Measurements from ENCODE around the gene PITPNC1. TPM values are rescaled to one million over a fixed set of nuclear protein-coding genes. Genes with fewer than 3 reads are reported as not detected.
"Not testable (repeated sequence)": the region's sequence is repeated elsewhere in the genome, so short reads cannot be mapped to it uniquely, and the experiment has no call there.

PITPNC1 gene
- 10 to 100 TPM in 4 of 6 donors, 1 to 10 TPM in 2; 8.5 to 23.3 (median 13.7) TPM for total RNA-seq

GRCh38 chr17:67376737-67377487 lies at the start of gene PITPNC1:
TSS of gene PITPNC1 (plus strand) at chr17:67377281.
- WGBS, 2 donors = 1 to 3% methylated on average over 17 to 18 of the region's 56 CpGs
- Histone ChIP-seq H3K4me3 (peak within 1 kb of the TSS; percentile 64 to 82 (median 76)), H3K36me3 (no peaks in the 10 kb centered on the region), H3K4me1 (peaks cover 10 to 23% (median 19%) of the 10 kb centered on the region in 4 donors), H3K27ac (peak within 1 kb of the TSS; percentile 90 to 97 (median 94)), H3K9me3 (no peaks in the 10 kb centered on the region), H3K27me3 (no peaks in the 10 kb centered on the region)
- peak; percentile 88 to 97 for DNase-seq
- peak; percentile 88 to 92 for ATAC-seq (ENCODE audit: low FRiP score in 2 of 2)
- TF ChIP-seq EP300 (IDR thresholded peaks at IDR 0.05) = no peak
- peak in 3 of 4 donors; percentile 51 to 91 (median 73) for TF ChIP-seq POLR2A (IDR thresholded peaks at IDR 0.05)
- TF ChIP-seq CTCF (IDR thresholded peaks at IDR 0.05) = peak in 3 of 6 experiments; percentile 16 to 41 (median 28)
- TF ChIP-seq POLR2AphosphoS5 (IDR thresholded peaks at IDR 0.05) = peak; percentile 33 to 84

DNA sequence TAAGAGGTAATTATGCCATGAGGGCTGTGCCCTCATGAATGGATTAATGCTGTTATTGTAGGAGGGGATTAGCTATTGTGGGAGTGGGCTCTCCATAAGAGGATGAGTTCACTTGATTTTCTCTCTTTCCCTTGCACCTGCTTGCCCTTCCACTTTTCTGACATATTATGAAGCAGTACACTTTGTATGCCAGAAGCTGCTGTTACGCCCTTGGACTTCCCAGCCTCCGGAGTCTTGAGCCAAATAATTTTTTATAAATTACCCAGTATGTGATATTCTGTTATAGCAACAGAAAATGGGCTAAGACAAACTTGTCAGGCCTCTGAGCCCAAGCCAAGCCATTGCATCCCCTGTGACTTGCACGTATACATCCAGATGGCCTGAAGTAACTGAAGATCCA lies 49.1 kb upstream of the PITPNC1 start:
- no peak for TF ChIP-seq CTCF (IDR thresholded peaks at IDR 0.05)
- TF ChIP-seq POLR2AphosphoS5 (IDR thresholded peaks at IDR 0.05) = no peak
- TF ChIP-seq POLR2A (IDR thresholded peaks at IDR 0.05) = no peak
- no peak for TF ChIP-seq EP300 (IDR thresholded peaks at IDR 0.05)

GRCh38 chr17:67331381-67332161 lies 45.5 kb upstream of the PITPNC1 start:
- not testable (repeated sequence) for DNase-seq; H3K27ac ChIP-seq; H3K4me1 ChIP-seq; H3K27me3 ChIP-seq; H3K36me3 ChIP-seq; ATAC-seq (ENCODE audit: low FRiP score in 2 of 2); H3K4me3 ChIP-seq; H3K9me3 ChIP-seq
- 90 to 96% methylated on average over 5 to 8 of the region's 8 CpGs for WGBS, 2 donors

More for the DNA sequence above, 49.1 kb upstream of the PITPNC1 start:
- ATAC-seq (ENCODE audit: low FRiP score in 2 of 2) (no peak), DNase-seq (no peak)
- no peak overlapping the region for H3K27ac ChIP-seq
- H3K36me3 ChIP-seq = no peaks in the 10 kb centered on the region
- H3K27me3 ChIP-seq = no peaks in the 10 kb centered on the region
- H3K9me3 ChIP-seq = peaks cover 0 to 3% (median 0%) of the 10 kb centered on the region in 4 donors
- H3K4me3 ChIP-seq = no peak overlapping the region
- 74 to 96% methylated on average over 3 of the region's 3 CpGs for WGBS, 2 donors
- H3K4me1 ChIP-seq = no peaks in the 10 kb centered on the region

DNA sequence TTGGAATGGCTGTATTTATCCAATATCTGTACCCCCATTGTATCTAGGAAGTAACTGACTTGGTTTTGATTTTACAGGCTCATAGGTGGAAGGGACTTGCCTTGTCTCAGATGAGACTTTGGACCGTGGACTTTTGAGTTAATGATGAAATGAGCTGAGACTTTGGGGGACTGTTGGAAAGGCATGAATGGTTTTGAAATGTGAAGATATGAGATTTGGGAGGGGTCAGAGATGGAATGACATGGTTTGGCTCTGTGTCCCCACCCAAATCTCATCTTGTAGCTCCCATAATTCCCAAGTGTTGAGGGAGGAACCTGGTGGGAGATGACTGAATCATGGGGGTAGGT lies 44.9 kb upstream of the PITPNC1 start:
- not testable (repeated sequence) for H3K27me3 ChIP-seq; H3K9me3 ChIP-seq; H3K27ac ChIP-seq; ATAC-seq (ENCODE audit: low FRiP score in 2 of 2); DNase-seq; H3K4me3 ChIP-seq; H3K4me1 ChIP-seq; H3K36me3 ChIP-seq
- WGBS, 2 donors = 95 to 100% methylated on average over 1 of the region's 1 CpG

DNA sequence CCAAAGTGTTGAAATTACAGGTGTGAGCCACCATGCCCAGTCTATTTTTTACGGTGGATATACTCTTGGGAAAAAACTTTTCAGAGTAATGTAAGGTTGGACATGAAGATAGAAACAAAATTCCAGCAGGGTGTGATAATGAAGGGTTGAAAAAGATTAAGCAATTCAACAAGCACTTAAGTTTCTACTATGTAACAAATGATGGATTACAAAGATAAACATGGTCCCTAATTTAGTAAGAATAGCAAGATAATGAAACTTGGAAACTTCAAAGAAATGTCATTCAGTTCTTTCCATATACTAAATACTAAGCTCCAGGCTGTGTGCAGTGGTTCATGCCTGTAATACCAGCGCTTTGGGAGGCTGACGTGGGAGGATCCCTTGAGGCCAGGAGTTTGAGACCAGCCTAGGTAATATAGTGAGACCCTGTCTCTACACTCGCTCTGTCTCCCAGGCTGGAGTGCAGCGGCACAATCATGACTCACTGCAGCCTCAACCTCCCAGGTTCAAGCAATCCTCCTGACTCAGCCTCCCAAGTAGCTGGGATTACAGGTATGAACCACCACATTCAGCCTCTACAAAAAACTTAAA lies 41.7 kb upstream of the PITPNC1 start:
- TF ChIP-seq CTCF (IDR thresholded peaks at IDR 0.05) (no peak), POLR2A (IDR thresholded peaks at IDR 0.05) (no peak), EP300 (IDR thresholded peaks at IDR 0.05) (no peak), POLR2AphosphoS5 (IDR thresholded peaks at IDR 0.05) (no peak)
- 84 to 85% methylated on average over 5 of the region's 5 CpGs for WGBS, 2 donors
- Histone ChIP-seq H3K36me3 (peaks cover 0 to 14% (median 1%) of the 10 kb centered on the region in 4 donors), H3K4me1 (peaks cover 0 to 5% (median 0%) of the 10 kb centered on the region in 4 donors), H3K27me3 (no peaks in the 10 kb centered on the region), H3K9me3 (no peaks in the 10 kb centered on the region), H3K27ac (no peak overlapping the region), H3K4me3 (no peak overlapping the region)
- ATAC-seq (ENCODE audit: low FRiP score in 2 of 2) (no peak), DNase-seq (no peak)

Data from upper lobe of left lung (tissue), 6 donors.